Measurements from ENCODE around the gene NEDD4L.
A peak's percentile ranks its signal among the peaks of the same experiment; 100 is the strongest.
"Not testable (repeated sequence)": the region's sequence is repeated elsewhere in the genome, so short reads cannot be mapped to it uniquely, and the experiment has no call there.

Gene NEDD4L

DNA sequence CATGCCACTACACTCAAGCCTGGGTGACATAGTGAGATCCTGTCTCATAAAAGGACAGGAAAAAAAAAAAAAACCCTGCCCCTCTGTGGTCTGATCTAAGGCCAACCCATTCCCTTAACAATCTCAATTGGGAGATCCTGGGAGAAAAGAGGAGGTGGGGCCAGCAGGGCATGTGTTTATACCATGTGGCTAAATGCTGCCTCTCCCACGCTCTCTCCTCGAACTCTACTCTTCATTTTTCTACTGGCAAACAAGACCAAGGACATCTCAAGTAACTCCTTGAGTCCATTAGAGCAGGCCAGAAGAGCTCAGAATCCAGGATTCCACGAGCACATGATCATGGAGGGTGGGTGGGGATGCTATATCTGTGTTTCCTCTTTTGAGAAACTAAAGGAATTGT is 16.7 kb upstream of the NEDD4L start:
- DNase-seq, result no peak

DNA sequence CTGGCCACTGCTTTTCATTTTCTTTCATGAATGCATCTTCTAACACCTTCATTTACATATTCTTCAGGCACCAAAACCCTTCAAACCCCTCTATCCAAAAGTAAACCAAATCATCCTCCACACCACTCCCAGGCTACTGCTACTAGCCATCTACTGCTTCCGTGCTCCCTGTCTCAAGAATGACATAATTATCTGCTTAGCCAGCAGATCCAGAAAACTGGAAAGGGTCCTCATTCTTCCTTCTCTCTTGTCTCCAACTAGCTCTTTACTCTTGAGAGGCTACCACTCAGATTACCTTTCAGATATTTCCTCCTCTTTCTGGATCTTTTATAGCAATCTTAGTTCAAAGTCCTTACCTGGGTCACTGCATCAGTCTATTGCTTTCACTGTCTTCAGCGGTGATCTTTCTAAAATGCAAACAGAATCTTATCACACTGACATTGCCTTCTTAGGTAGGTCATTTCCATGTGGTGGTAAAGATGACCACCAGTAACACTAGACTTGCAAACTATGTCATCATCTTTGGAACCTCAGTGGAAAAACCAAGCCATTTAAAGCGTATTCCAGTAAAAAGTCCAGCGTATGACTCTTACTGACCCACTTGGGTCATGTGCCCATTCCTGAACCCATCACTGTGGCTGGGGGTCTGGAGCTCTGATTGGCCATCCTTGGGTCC is 15.8 kb upstream of the NEDD4L start:
- no peak for DNase-seq

DNA sequence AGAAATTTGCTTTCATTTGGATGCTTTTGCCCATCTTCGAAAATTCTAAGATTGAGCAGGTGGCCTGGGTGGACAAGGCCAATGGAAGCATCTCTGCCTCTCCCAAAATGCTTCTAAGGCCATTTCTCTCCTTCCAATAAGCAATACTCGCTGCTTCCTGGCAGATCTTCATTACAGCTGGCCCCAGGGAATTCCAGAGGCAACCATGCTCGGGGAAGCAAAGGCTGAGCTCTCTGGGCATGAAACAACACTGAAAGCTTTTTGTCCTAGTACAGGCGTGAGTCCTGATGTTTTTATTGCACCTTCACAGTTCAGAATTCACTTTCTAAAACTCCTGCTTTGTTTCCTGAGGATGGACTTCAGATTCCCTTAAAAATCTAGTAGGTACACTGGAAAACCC is 11.8 kb upstream of the NEDD4L start:
- no peak for DNase-seq

DNA sequence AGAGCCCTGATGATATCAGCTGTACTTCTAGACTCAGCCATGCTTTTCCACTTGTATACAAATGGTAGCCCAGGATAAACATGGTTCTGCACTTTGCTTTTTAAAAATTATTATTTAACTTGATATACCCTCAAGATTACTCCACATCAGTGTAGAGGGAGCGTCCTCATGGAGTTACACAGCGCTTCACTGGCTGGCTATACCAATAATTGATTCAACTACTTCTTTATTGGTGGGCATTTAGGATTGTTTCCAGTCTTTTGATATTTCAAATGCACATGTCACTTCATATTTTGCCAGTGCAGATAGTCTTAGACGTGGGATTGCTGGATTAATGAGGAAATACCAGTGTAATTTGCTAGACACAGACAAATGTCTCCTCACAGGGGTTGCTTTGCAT is 10.8 kb upstream of the NEDD4L start:
- no peak for DNase-seq

DNA sequence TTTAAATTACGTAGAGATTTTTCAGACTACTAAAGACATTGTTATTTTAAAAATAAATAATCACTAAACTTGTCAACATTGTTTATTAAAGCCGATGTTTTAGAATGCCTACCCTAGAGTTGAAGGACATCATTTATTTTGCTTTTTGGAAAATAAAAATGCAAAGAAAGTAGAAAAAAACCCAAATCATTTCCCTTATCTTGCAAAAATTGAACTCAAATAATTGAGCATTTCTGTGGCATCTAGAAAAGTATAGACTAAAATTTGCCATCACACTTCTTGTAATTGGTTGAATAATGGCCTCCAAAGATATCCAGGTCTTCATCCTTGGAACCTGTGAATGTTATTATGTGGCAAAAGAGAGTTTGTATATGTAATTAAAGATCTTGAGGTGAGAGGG is 9.7 kb upstream of the NEDD4L start:
- DNase-seq, result no peak

- DNase-seq, result no peak
Measured at GRCh38 chr18:58037163-58037562, 6.9 kb upstream of the NEDD4L start.

DNA sequence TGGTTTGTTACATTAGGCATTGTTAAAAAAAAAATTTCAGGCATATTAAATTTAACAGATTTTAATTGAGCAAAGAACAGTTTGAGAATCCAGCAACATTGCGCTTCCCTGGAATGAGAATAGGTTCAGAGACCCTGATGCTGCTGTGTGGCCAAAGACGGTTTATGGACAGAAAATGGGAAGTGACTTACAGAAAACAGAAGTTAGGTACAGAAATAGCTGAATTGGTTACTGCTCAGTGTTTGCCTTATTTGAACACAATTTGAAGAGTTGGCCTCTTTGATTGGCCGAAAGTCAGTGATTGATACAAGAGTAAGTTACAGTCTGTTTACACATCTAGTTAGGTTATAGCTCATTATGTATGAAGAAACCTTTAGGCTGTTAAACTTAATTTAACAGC is 6.0 kb upstream of the NEDD4L start:
- no peak for DNase-seq

DNA sequence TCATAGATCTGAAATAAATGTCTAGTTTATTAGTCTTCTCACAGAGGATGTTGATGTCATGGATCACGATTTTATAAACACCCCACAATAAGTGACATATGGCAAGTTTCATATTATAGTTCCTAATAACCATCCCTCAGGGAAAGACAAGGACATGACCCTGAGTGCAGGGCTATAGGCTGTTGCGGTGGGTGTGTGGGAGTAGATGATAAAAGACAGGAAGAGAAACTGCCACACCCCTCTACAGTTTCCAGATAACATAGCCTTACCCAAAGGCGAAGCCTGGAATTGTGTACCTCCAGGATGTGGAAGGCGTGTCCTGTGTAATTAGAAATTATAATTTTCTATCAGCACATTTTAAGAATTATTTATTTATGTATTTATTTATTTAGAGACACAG is 2.4 kb upstream of the NEDD4L start:
- no peak for DNase-seq

DNA sequence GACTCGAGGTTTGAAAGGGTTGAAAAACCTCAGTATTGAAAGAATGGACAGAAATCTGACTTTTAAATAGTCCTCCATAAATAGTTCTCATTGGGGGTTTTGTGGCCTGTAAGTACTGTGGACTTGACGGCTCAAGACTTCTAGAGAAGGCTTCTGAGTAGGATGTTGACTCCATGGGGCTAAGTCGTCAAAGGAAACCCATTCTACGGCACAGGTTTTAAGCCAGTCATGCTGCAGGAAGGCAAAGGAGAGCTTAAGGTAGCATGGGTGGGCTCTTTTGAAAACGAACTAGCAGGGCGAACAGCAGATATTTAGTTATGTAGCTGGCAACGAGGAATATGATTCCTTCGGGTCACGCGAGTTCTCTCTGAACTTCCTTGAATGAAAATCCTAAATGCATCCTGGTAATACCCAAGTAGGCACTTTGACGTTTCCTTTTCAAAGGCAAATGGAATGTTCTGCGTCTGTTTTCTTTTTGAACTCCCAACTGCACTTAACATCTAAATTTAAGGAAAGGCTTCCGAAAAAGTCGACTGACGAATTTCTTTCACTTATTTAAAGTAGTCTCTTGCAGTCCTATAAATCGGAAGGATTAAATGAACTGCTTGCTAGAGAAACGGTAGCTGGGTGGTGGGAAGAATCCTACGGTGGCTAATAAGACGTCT is 1.1 kb upstream of the NEDD4L start:
- DNase-seq, result no peak

DNA sequence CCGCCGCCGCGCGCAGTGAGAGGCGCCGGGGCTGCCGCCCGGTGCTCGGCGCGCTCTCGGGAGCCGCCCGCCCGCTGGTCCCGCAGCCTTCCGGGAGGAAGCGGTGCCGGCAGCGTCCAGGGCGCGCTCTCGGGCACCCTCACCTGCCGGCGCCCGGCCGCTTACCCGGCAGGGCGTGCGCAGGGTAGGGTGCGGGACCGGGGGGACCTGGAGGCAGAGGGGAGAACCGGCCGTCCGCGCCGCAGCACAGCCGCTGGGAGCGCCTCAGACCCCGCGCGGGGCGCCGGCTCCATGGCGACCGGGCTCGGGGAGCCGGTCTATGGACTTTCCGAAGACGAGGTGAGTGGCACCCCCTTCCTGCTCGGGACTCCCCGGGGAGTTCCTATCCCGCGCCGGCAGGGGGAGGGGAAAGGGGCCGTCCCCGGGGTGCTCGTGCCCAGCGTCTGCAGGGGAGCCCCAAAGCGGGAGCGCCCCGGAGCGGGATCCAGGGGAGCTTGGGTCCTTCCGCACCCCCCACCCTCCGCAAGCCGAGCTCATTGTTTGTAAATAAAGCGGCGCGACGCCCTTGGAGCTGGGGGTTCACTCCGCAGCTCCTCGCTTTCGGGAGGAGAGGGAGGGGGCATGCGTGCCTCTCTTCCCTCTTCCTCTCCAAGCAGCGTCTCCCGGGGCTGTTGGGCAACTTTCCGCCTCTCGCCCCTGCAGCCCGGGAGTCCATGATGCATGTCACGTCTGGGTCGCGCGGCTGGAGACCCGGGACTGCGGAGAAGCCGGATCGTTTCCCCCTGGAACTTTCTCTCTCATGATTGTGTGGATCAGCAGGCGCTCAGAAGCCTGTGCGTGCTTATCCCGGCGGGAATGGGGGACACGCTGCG is 580 bp downstream of the NEDD4L start:
- DNase-seq, result peak; percentile 43

DNA sequence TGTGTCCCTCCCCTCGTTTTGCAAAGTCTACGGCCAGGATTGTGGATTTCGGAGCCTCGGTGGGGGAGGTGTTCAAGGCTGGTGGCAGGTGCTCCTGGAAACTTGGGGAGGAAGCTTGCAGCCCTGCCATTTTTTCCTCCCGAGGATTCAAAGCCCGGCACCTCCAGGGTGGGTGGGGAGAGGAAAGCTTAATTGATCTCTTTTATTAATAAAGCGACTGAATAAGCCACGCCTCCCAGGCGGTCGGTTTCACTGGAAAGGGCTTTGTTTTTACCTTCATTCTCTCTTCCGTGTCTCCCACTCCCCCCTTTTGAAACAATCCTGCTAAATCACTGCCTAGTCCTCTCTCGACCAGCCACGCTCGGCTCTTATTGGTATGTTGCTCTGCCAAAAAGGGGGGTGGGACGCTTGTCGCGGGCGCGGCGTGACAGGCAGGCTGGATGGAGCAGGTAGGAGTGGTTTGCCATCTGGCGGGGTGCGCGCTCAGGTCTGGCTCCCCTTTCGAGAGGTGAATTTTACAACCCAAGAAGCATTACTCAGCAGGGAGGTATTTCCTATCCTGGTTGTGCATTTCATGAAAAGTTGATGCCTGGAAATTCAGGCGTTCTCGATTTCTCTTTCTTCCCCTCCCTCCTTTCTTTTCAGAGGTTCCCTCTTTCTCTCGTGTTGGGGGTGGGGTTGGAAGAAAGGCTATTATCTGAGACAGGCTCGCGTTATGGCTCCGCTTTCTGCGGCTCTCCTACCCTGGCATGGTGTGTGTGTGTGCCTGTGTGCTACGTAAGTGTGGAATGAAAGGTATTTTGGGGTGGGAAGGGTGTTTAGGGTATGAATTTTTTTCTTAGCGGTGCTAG is 1.4 kb downstream of the NEDD4L start:
- peak; percentile 36 for DNase-seq

GRCh38 chr18:58046093-58046793 is 2.2 kb downstream of the NEDD4L start:
- DNase-seq, result no peak

GRCh38 chr18:58046794-58047555 is 2.9 kb downstream of the NEDD4L start:
- no peak for DNase-seq

GRCh38 chr18:58047556-58047882 is 3.5 kb downstream of the NEDD4L start:
- DNase-seq, result no peak

- no peak for DNase-seq
Measured at GRCh38 chr18:58048081-58048642, 4.1 kb downstream of the NEDD4L start.

DNA sequence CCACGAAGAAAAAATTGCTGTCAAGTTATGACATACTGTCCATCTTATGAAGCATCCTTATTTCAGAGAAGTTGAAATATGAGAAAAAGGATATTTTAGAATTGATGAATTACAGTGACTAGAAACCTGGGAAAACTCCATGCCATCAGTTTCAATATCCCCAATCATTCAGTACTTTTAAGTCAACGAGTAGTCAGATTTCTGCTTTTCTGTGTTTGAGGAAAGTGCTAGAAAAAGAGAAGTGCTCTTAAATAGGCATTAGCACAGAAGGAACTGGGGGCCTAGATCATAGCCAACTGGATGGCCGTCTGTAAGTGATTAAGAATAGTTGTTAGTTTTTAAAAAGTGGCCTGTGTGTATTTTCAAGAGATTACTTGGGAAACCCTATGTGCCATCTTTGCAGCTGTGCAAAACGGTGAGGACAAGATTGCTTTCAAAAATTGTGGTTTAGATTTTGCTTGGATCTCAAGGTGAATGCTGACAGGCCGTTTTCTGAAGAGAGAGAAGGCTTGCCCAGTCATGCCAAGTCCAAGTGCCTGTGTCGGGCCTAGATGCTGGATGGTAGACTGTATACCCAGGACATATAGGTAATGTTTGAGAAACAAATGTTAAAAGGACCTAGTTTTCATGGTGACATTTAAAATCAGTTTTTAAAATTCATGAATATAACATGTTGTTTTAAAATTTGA is 5.1 kb downstream of the NEDD4L start:
- DNase-seq, result no peak

GRCh38 chr18:58050963-58051362 is 6.9 kb downstream of the NEDD4L start:
- DNase-seq, result not testable (repeated sequence)

DNA sequence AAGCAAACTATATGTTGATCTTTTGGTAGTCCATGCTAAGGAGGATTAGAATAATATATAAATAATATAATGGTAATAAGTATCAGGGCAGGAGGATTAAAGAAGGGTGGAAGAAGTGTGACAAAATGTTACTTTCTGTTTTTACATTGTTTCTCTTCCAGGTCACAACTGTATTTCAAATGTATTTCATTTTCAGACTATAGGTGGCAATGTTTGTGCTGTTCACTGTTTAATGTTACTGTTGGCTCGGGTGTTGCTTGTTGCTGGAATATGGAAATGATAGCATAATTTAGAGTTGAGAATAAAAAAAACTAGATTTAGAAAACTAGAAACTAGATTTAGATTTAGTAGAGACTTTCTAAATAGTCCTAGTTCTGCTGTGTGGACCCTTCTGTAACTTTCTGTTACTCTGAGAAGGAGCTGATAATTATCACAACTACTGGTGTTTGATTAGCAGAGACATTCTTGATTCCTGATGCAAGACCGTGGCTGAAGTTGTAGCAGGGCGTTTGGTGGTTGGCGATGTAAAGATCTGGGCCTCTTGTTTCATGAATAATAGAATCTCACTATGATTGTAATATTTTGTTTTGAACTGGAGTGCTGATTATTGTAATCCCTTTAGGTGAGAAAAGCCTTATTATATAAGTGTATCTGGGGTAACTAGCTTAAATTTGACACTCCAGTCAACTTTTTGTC is 7.9 kb downstream of the NEDD4L start:
- DNase-seq, result no peak

- DNase-seq, result no peak
Measured at GRCh38 chr18:58052960-58053359, 8.9 kb downstream of the NEDD4L start.

All from activated CD4-positive, alpha-beta T cell treated with anti-CD3 and anti-CD28 coated beads, Interleukin-10, Interleukin-2, amounts not matched to agents 100 ng/mL and 50 ng/mL, durations not matched to agents 16 hours and 8 hours (primary cell).